Ovary (tissue), 9 donors: ENCODE measurements around the gene MTHFD1L. TPM values are rescaled to one million over a fixed set of nuclear protein-coding genes. Genes with fewer than 3 reads are reported as not detected.
A peak's percentile ranks its signal among the peaks of the same experiment; 100 is the strongest.

Experiments used
- DNase-seq, 5 donors: peaks; one replicate each; pipeline ENCODE4 v3.0.0-alpha.2; 2019 to 2020
- H3K27ac ChIP-seq, 2 donors: fragments of 200-600 bp; one replicate each; pipeline versions ENCODE4 v1.5.1 to v1.8.0; 2019 to 2022
- H3K27me3 ChIP-seq: fragments of 200-600 bp; one replicate; pipeline ENCODE4 v1.8.0; 2022
- H3K36me3 ChIP-seq: fragments of 200-600 bp; sonication (generic); one replicate; pipeline ENCODE4 v1.5.1; 2019
- H3K4me1 ChIP-seq: one replicate; pipeline ENCODE4 v1.8.1; 2013; ENCODE audit warnings: mild to moderate bottlenecking, moderate library complexity; ENCODE audit not compliant: insufficient read depth
- H3K4me3 ChIP-seq: fragments of 200-600 bp; sonication (generic); one replicate; pipeline ENCODE4 v1.5.1; 2017
- H3K9me3 ChIP-seq, 2 donors: fragments of 200-600 bp in 1 of 2; sonication (generic) in 1 of 2; one replicate each; pipeline versions ENCODE4 v1.5.1 to v1.8.1; 2013 to 2019; ENCODE audit warnings: mild to moderate bottlenecking in 1 of 2, moderate library complexity in 1 of 2
- CTCF ChIP-seq, 3 donors: fragments of 450-650 bp in 2 of 3; fragments of 200-600 bp in 1 of 3; IDR thresholded peaks; one replicate each; pipeline versions ENCODE4 v1.5.1 to v1.8.0; 2016 to 2022; ENCODE audit warnings: antibody characterized with exemption in 3 of 3, mild to moderate bottlenecking in 1 of 3
- EP300 ChIP-seq: sonication (generic); formaldehyde crosslinking; IDR thresholded peaks from one replicate; pipeline ENCODE4 v1.6.1; 2017; ENCODE audit warnings: antibody characterized with exemption
- POLR2A ChIP-seq: fragments of 450-650 bp; IDR thresholded peaks from one replicate; pipeline ENCODE4 v1.6.1; 2017; ENCODE audit warnings: antibody characterized with exemption, mild to moderate bottlenecking, moderate library complexity
- WGBS, 3 donors: extraction: QIAGEN DNeasy Blood & Tissue Kit in 1 of 3; methylation state at CpG; one replicate each; pipeline versions ENCODE4 v1.1.5 to v1.1.7; 2013 to 2017; 5-methylcytosine and 5-hydroxymethylcytosine counted together
- intact Hi-C, 4 donors: fragments of 100-400 bp; cut with DNase I; formaldehyde crosslinking; loops; one replicate each; pipeline versions ENCODE4 v1.11.0 to v1.15.1; 2022 to 2023
- polyA plus RNA-seq, 2 donors: library from polyadenylated mRNA; stranded (reverse); fragments of 200-250 nt in 1 of 2; fragments of 350-450 nt in 1 of 2; fragmentation: Illumina TruSeq in 1 of 2; extraction: RNeasy Lipid Tissue Mini Kit (QIAGEN cat#74804) in 1 of 2; gene quantifications; one replicate each; pipeline ENCODE4 v1.2.3, GENCODE V29; 2013 to 2014
- total RNA-seq, 7 donors: library from RNA; depleted of rRNA in 2 of 7; stranded (reverse); fragments of >200 nt in 2 of 7; fragmentation: NEBNext Ultra II Directional in 3 of 7; extraction: Animal tissue kit (Norgen Biotek cat#: 25700) in 3 of 7; gene quantifications; one replicate each; pipeline versions ENCODE4 v1.1.0 to v1.2.4, GENCODE V29; 2016 to 2023
- donor health status: DM: no; HTN: no; CAD: no; lungs with moderate emphysema.
- donor health status: DM: no; HTN: no; CAD: no.
- donor health status: Bipolar disorder and iron deficiency.
- donor health status: DM: yes; HTN: yes; CAD: no.
- donor health status: DM: no; HTN: no; CAD: no.
- donor health status: DM: yes; HTN: yes; CAD: no.

MTHFD1L gene
- total and polyA plus RNA-seq, 9 donors, result 13.0 to 91.1 (median 23.6) TPM

GRCh38 chr6:150914372-150914771, 48.9 kb downstream of the MTHFD1L start:
- DNase-seq, result no peak
- Histone ChIP-seq H3K9me3 (no peaks in the 10 kb centered on the region), H3K4me3 (no peak overlapping the region), H3K36me3 (no peaks in the 10 kb centered on the region), H3K4me1 (peaks cover 1% of the 10 kb centered on the region), H3K27me3 (no peaks in the 10 kb centered on the region), H3K27ac (peak overlapping the region in 1 of 2 donors; percentile 45)
- intact Hi-C loops, result no loop called here
- no peak for TF ChIP-seq EP300
- no peak for TF ChIP-seq POLR2A
- no peak for TF ChIP-seq CTCF (IDR thresholded peaks at IDR 0.05)
- 44 to 62% (median 46%) methylated on average over 6 of the region's 6 CpGs for WGBS, 3 donors

GRCh38 chr6:150915131-150915879, 49.8 kb downstream of the MTHFD1L start:
- H3K36me3 ChIP-seq, result no peaks in the 10 kb centered on the region
- H3K4me3 ChIP-seq, result no peak overlapping the region
- intact Hi-C loops, result no loop called here
- no peak for DNase-seq
- WGBS, 3 donors, result 26 to 37% (median 26%) methylated on average over 6 of the region's 6 CpGs
- peaks cover 1% of the 10 kb centered on the region for H3K4me1 ChIP-seq
- no peak for TF ChIP-seq EP300
- no peaks in the 10 kb centered on the region for H3K9me3 ChIP-seq
- peak overlapping the region in 1 of 2 donors; percentile 62 for H3K27ac ChIP-seq
- H3K27me3 ChIP-seq, result no peaks in the 10 kb centered on the region

- TF ChIP-seq CTCF (IDR thresholded peaks at IDR 0.05), result no peak
- no peak for TF ChIP-seq EP300
- no peak for TF ChIP-seq POLR2A
- 40 to 52% (median 45%) methylated on average over 7 of the region's 7 CpGs for WGBS, 3 donors
- H3K27ac ChIP-seq, result peak overlapping the region in 1 of 2 donors; percentile 62
Observed at GRCh38 chr6:150915880-150916265, 50.4 kb downstream of the MTHFD1L start.

GRCh38 chr6:150919938-150920337, 54.4 kb downstream of the MTHFD1L start:
- no peak overlapping the region for H3K4me3 ChIP-seq
- H3K36me3 ChIP-seq, result no peaks in the 10 kb centered on the region
- no peak for TF ChIP-seq POLR2A
- TF ChIP-seq EP300, result no peak
- TF ChIP-seq CTCF (IDR thresholded peaks at IDR 0.05), result no peak
- intact Hi-C loops, result loop anchor here in 2 of 4 donors (10.0 kb wide), 1 partner anchor 75 kb away; no protein-coding TSS in a partner anchor
- H3K4me1 ChIP-seq, result peaks cover 7% of the 10 kb centered on the region
- no peak for DNase-seq
- 97 to 98% (median 97%) methylated on average over 2 of the region's 2 CpGs for WGBS, 3 donors
- H3K27ac ChIP-seq, result no peak overlapping the region
- no peaks in the 10 kb centered on the region for H3K27me3 ChIP-seq
- no peaks in the 10 kb centered on the region for H3K9me3 ChIP-seq

More at GRCh38 chr6:150915880-150916265, 50.4 kb downstream of the MTHFD1L start:
- intact Hi-C loops, result no loop called here
- H3K4me1 ChIP-seq, result peaks cover 1% of the 10 kb centered on the region
- no peaks in the 10 kb centered on the region for H3K36me3 ChIP-seq
- no peak overlapping the region for H3K4me3 ChIP-seq
- no peaks in the 10 kb centered on the region for H3K27me3 ChIP-seq
- no peak for DNase-seq
- no peaks in the 10 kb centered on the region for H3K9me3 ChIP-seq

GRCh38 chr6:150922137-150922536, 56.6 kb downstream of the MTHFD1L start:
- H3K27ac ChIP-seq, result no peak overlapping the region
- no peak for DNase-seq
- 91 to 93% (median 92%) methylated on average over 2 of the region's 2 CpGs for WGBS, 3 donors
- intact Hi-C loops, result loop anchor here in 2 of 4 donors (10.0 kb wide), 1 partner anchor 73 kb away; no protein-coding TSS in a partner anchor
- no peaks in the 10 kb centered on the region for H3K9me3 ChIP-seq
- TF ChIP-seq EP300 (no peak), POLR2A (no peak), CTCF (IDR thresholded peaks at IDR 0.05) (no peak)
- H3K27me3 ChIP-seq, result no peaks in the 10 kb centered on the region
- peaks cover 13% of the 10 kb centered on the region for H3K4me1 ChIP-seq
- no peak overlapping the region for H3K4me3 ChIP-seq
- no peaks in the 10 kb centered on the region for H3K36me3 ChIP-seq
